ENCODE data around the gene HSPA1A.

- TF ChIP-seq POLR2A (IDR thresholded peaks at IDR 0.05), result no peak
- TF ChIP-seq CTCF (IDR thresholded peaks at IDR 0.05), result no peak
These were observed 49.2 kb upstream of the HSPA1A start for GRCh38 chr6:31765910-31766794.

All from esophagus squamous epithelium (tissue), 4 donors.